Measurements from ENCODE around the gene SLC35A3.
"Not testable (repeated sequence)": the region's sequence is repeated elsewhere in the genome, so short reads cannot be mapped to it uniquely, and the experiment has no call there.

SLC35A3 gene

DNA sequence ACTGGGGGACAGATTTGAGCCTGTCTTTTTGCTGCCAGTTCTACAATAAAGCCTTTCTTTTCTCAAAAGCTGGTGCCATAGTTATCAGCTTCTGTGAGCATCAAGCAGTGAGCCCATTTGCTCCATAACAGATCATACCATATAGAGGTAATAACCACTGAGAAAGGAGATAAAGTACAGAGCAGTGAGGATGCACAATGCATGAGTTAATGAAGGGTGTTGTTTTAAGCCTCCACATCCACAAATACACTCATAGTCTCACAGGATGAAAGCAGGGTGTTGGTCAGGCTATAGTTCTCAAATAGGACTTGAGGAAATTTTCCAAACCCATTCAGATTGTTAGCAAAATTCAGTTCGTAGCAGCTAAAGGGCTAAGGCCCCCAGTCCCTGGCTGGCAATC is 25.6 kb upstream of the SLC35A3 start:
- DNase-seq (ENCODE audit: low spot score), result no peak
- in situ Hi-C loops (cut with MboI; ENCODE audit: low pct_unique_long_range_greater_than_20kb, low sequenced_read_pairs, unreplicated experiment), result no loop called here
- TF ChIP-seq CTCF (IDR thresholded peaks at IDR 0.05; ENCODE audit: extremely low read depth, insufficient read depth, missing control alignments), result no peak

- no peak for TF ChIP-seq CTCF (IDR thresholded peaks at IDR 0.05; ENCODE audit: extremely low read depth, insufficient read depth, missing control alignments)
- in situ Hi-C loops (cut with MboI; ENCODE audit: low pct_unique_long_range_greater_than_20kb, low sequenced_read_pairs, unreplicated experiment), result no loop called here
- no peak for DNase-seq (ENCODE audit: low spot score)
Observed at GRCh38 chr1:99945174-99945573, 24.6 kb upstream of the SLC35A3 start.

- no peak for DNase-seq (ENCODE audit: low spot score)
Observed at GRCh38 chr1:99950486-99950885, 19.3 kb upstream of the SLC35A3 start.

DNA sequence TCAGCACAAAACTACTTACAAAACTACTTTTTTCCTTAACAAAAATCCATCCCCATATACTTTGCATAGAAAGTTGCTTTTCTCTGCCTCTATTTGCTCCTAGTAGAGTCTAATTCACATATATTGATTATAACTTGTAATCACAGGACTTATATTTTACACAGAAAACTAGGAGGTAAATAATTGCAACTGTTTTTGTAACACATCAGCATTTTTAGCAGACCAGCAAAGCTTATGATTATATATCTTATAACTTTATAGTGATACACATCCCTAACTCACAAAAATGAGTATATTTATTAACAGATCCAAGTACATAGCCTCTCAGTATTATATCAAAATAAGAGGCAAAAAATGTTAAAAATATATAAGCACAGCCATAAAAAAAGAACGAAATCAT is 17.3 kb upstream of the SLC35A3 start:
- DNase-seq (ENCODE audit: low spot score), result no peak
- in situ Hi-C loops (cut with MboI; ENCODE audit: low pct_unique_long_range_greater_than_20kb, low sequenced_read_pairs, unreplicated experiment), result no loop called here
- no peak for TF ChIP-seq CTCF (IDR thresholded peaks at IDR 0.05; ENCODE audit: extremely low read depth, insufficient read depth, missing control alignments)

More at GRCh38 chr1:99950486-99950885, 19.3 kb upstream of the SLC35A3 start:
- no peak for TF ChIP-seq CTCF (IDR thresholded peaks at IDR 0.05; ENCODE audit: extremely low read depth, insufficient read depth, missing control alignments)
- in situ Hi-C loops (cut with MboI; ENCODE audit: low pct_unique_long_range_greater_than_20kb, low sequenced_read_pairs, unreplicated experiment), result no loop called here

DNA sequence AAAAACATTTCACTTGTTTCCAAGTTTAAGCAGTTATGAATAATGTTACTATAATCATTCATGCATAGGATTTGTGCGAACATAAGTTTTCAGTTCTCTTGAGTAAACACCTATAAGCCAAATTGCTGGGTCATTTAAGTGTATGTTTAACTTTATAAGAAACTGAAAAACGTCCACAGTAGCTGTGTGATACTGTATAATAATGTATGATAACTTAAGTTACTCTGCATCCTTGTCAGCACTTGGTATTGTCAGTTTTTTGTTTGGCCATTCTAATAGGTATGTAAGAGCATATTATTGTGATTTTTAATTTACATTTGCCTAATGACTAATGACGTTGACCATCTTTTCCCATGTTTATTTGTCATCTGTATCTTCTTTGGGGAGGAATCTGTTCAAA is 14.4 kb upstream of the SLC35A3 start:
- in situ Hi-C loops (cut with MboI; ENCODE audit: low pct_unique_long_range_greater_than_20kb, low sequenced_read_pairs, unreplicated experiment), result no loop called here
- TF ChIP-seq CTCF (IDR thresholded peaks at IDR 0.05; ENCODE audit: extremely low read depth, insufficient read depth, missing control alignments), result no peak
- DNase-seq (ENCODE audit: low spot score), result no peak

DNA sequence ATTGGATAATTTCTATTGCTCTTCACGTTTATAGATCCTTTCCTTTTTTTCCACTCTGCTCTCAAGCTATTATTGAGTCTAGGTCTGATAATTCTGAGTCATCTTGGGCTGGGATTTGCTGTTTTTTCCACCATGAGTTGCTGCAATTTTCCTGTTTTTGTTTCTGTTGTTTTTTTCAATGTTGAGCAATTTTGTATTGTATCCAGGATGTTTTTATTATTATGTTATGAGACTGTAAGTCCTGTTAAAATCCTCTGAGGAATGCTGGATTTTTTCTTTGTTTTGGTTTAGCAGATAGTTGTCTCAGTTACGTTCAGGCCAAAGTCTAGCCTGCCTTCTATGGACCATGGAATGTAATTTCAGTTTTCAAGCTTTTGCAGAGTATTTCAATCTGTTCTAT is 13.0 kb upstream of the SLC35A3 start:
- no peak for TF ChIP-seq CTCF (IDR thresholded peaks at IDR 0.05; ENCODE audit: extremely low read depth, insufficient read depth, missing control alignments)
- in situ Hi-C loops (cut with MboI; ENCODE audit: low pct_unique_long_range_greater_than_20kb, low sequenced_read_pairs, unreplicated experiment), result no loop called here
- no peak for DNase-seq (ENCODE audit: low spot score)

GRCh38 chr1:99957818-99958217 is 12.0 kb upstream of the SLC35A3 start:
- in situ Hi-C loops (cut with MboI; ENCODE audit: low pct_unique_long_range_greater_than_20kb, low sequenced_read_pairs, unreplicated experiment), result no loop called here
- DNase-seq (ENCODE audit: low spot score), result no peak
- TF ChIP-seq CTCF (IDR thresholded peaks at IDR 0.05; ENCODE audit: extremely low read depth, insufficient read depth, missing control alignments), result no peak

DNA sequence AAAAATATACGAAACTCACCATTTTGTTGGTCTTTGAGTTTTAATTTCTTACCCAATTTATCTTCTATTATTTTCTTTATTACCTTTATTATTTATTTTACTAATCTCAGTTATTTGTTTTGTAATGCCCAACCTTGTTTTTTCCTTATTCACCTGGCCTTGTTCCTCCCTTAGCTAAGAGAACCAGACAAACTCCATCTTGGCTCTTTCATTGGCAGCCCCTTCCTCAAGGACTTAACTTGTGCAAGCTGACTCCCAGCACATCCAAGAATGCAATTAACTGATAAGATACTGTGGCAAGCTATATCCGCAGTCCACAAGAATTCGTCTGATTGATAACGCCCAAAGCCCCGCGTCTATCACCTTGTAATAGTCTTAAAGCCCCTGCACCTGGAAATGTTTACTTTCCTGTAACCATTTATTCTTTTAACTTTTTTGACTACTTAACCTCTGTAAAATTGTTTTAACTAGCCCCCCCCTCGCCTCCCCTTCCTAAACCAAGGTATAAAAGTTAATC is 10.5 kb upstream of the SLC35A3 start:
- DNase-seq (ENCODE audit: low spot score); in situ Hi-C loops (cut with MboI; ENCODE audit: low pct_unique_long_range_greater_than_20kb, low sequenced_read_pairs, unreplicated experiment): not testable (repeated sequence)

GRCh38 chr1:99960260-99960659 is 9.5 kb upstream of the SLC35A3 start:
- DNase-seq (ENCODE audit: low spot score); in situ Hi-C loops (cut with MboI; ENCODE audit: low pct_unique_long_range_greater_than_20kb, low sequenced_read_pairs, unreplicated experiment): not testable (repeated sequence)
